Measurements from ENCODE around the gene CTLA4.

The CTLA4 gene

GRCh38 chr2:203893401-203893800 is 25.8 kb downstream of the CTLA4 start:
- Histone ChIP-seq H3K9me3 (ENCODE audit: control insufficient read depth in 1 of 2, low read length in 2 of 2) (no peaks in the 10 kb centered on the region), H3K27me3 (ENCODE audit: low read depth, low read length) (no peaks in the 10 kb centered on the region), H3K4me3 (ENCODE audit: low read depth in 1 of 2, low read length in 2 of 2) (no peak overlapping the region), H3K4me1 (ENCODE audit: control insufficient read depth in 1 of 2, insufficient read depth in 2 of 2, low read length in 2 of 2) (peaks cover under 1 to 4% of the 10 kb centered on the region in 2 donors), H3K36me3 (ENCODE audit: control insufficient read depth in 1 of 2, insufficient read depth in 2 of 2, low read length in 2 of 2) (no peaks in the 10 kb centered on the region), H3K27ac (ENCODE audit: low read length) (no peak overlapping the region)

- H3K27ac ChIP-seq (ENCODE audit: low read length) = no peak overlapping the region
- no peaks in the 10 kb centered on the region for H3K27me3 ChIP-seq (ENCODE audit: low read depth, low read length)
- no peaks in the 10 kb centered on the region for H3K9me3 ChIP-seq (ENCODE audit: control insufficient read depth in 1 of 2, low read length in 2 of 2)
- H3K4me3 ChIP-seq (ENCODE audit: low read depth in 1 of 2, low read length in 2 of 2) = no peak overlapping the region
- peaks cover 0 to 5% of the 10 kb centered on the region in 2 donors for H3K4me1 ChIP-seq (ENCODE audit: control insufficient read depth in 1 of 2, insufficient read depth in 2 of 2, low read length in 2 of 2)
- no peaks in the 10 kb centered on the region for H3K36me3 ChIP-seq (ENCODE audit: control insufficient read depth in 1 of 2, insufficient read depth in 2 of 2, low read length in 2 of 2)
Measured at GRCh38 chr2:203893840-203894239, 26.3 kb downstream of the CTLA4 start.

GRCh38 chr2:203894262-203894661 is 26.7 kb downstream of the CTLA4 start:
- H3K9me3 ChIP-seq (ENCODE audit: control insufficient read depth in 1 of 2, low read length in 2 of 2) = no peaks in the 10 kb centered on the region
- no peaks in the 10 kb centered on the region for H3K27me3 ChIP-seq (ENCODE audit: low read depth, low read length)
- H3K4me1 ChIP-seq (ENCODE audit: control insufficient read depth in 1 of 2, insufficient read depth in 2 of 2, low read length in 2 of 2) = peaks cover 0 to 5% of the 10 kb centered on the region in 2 donors
- no peak overlapping the region for H3K27ac ChIP-seq (ENCODE audit: low read length)
- H3K36me3 ChIP-seq (ENCODE audit: control insufficient read depth in 1 of 2, insufficient read depth in 2 of 2, low read length in 2 of 2) = no peaks in the 10 kb centered on the region
- H3K4me3 ChIP-seq (ENCODE audit: low read depth in 1 of 2, low read length in 2 of 2) = no peak overlapping the region

- Histone ChIP-seq H3K27ac (ENCODE audit: low read length) (peak overlapping the region; percentile 48), H3K4me3 (ENCODE audit: low read depth in 1 of 2, low read length in 2 of 2) (no peak overlapping the region), H3K27me3 (ENCODE audit: low read depth, low read length) (no peaks in the 10 kb centered on the region), H3K36me3 (ENCODE audit: control insufficient read depth in 1 of 2, insufficient read depth in 2 of 2, low read length in 2 of 2) (no peaks in the 10 kb centered on the region), H3K4me1 (ENCODE audit: control insufficient read depth in 1 of 2, insufficient read depth in 2 of 2, low read length in 2 of 2) (peaks cover 0 to 5% of the 10 kb centered on the region in 2 donors), H3K9me3 (ENCODE audit: control insufficient read depth in 1 of 2, low read length in 2 of 2) (peaks cover 9 to 10% of the 10 kb centered on the region in 2 donors)
Measured at GRCh38 chr2:203897544-203897943, 30.0 kb downstream of the CTLA4 start.

GRCh38 chr2:203898657-203899056 is 31.1 kb downstream of the CTLA4 start:
- Histone ChIP-seq H3K4me3 (ENCODE audit: low read depth in 1 of 2, low read length in 2 of 2) (no peak overlapping the region), H3K4me1 (ENCODE audit: control insufficient read depth in 1 of 2, insufficient read depth in 2 of 2, low read length in 2 of 2) (peaks cover 0 to 5% of the 10 kb centered on the region in 2 donors), H3K9me3 (ENCODE audit: control insufficient read depth in 1 of 2, low read length in 2 of 2) (peaks cover 10 to 16% of the 10 kb centered on the region in 2 donors), H3K27ac (ENCODE audit: low read length) (no peak overlapping the region), H3K36me3 (ENCODE audit: control insufficient read depth in 1 of 2, insufficient read depth in 2 of 2, low read length in 2 of 2) (no peaks in the 10 kb centered on the region), H3K27me3 (ENCODE audit: low read depth, low read length) (no peaks in the 10 kb centered on the region)

GRCh38 chr2:203900253-203900652 is 32.7 kb downstream of the CTLA4 start:
- peaks cover 10 to 16% of the 10 kb centered on the region in 2 donors for H3K9me3 ChIP-seq (ENCODE audit: control insufficient read depth in 1 of 2, low read length in 2 of 2)
- no peaks in the 10 kb centered on the region for H3K27me3 ChIP-seq (ENCODE audit: low read depth, low read length)
- H3K4me1 ChIP-seq (ENCODE audit: control insufficient read depth in 1 of 2, insufficient read depth in 2 of 2, low read length in 2 of 2) = peaks cover 0 to 5% of the 10 kb centered on the region in 2 donors
- H3K27ac ChIP-seq (ENCODE audit: low read length) = no peak overlapping the region
- H3K4me3 ChIP-seq (ENCODE audit: low read depth in 1 of 2, low read length in 2 of 2) = no peak overlapping the region
- no peaks in the 10 kb centered on the region for H3K36me3 ChIP-seq (ENCODE audit: control insufficient read depth in 1 of 2, insufficient read depth in 2 of 2, low read length in 2 of 2)

- Histone ChIP-seq H3K4me3 (ENCODE audit: low read depth in 1 of 2, low read length in 2 of 2) (no peak overlapping the region), H3K4me1 (ENCODE audit: control insufficient read depth in 1 of 2, insufficient read depth in 2 of 2, low read length in 2 of 2) (peaks cover 0 to 4% of the 10 kb centered on the region in 2 donors), H3K27ac (ENCODE audit: low read length) (no peak overlapping the region), H3K36me3 (ENCODE audit: control insufficient read depth in 1 of 2, insufficient read depth in 2 of 2, low read length in 2 of 2) (no peaks in the 10 kb centered on the region), H3K9me3 (ENCODE audit: control insufficient read depth in 1 of 2, low read length in 2 of 2) (peaks cover 10 to 16% of the 10 kb centered on the region in 2 donors), H3K27me3 (ENCODE audit: low read depth, low read length) (no peaks in the 10 kb centered on the region)
Measured at GRCh38 chr2:203904022-203904421, 36.5 kb downstream of the CTLA4 start.

GRCh38 chr2:203905656-203906055 is 38.1 kb downstream of the CTLA4 start:
- Histone ChIP-seq H3K4me3 (ENCODE audit: low read depth in 1 of 2, low read length in 2 of 2) (no peak overlapping the region), H3K4me1 (ENCODE audit: control insufficient read depth in 1 of 2, insufficient read depth in 2 of 2, low read length in 2 of 2) (peaks cover 0 to 10% of the 10 kb centered on the region in 2 donors), H3K36me3 (ENCODE audit: control insufficient read depth in 1 of 2, insufficient read depth in 2 of 2, low read length in 2 of 2) (no peaks in the 10 kb centered on the region), H3K9me3 (ENCODE audit: control insufficient read depth in 1 of 2, low read length in 2 of 2) (peaks cover 10 to 16% of the 10 kb centered on the region in 2 donors), H3K27me3 (ENCODE audit: low read depth, low read length) (no peaks in the 10 kb centered on the region), H3K27ac (ENCODE audit: low read length) (no peak overlapping the region)

- H3K4me3 ChIP-seq (ENCODE audit: low read depth in 1 of 2, low read length in 2 of 2) = no peak overlapping the region
- peaks cover 0 to under 1% of the 10 kb centered on the region in 2 donors for H3K9me3 ChIP-seq (ENCODE audit: control insufficient read depth in 1 of 2, low read length in 2 of 2)
- no peaks in the 10 kb centered on the region for H3K36me3 ChIP-seq (ENCODE audit: control insufficient read depth in 1 of 2, insufficient read depth in 2 of 2, low read length in 2 of 2)
- H3K27me3 ChIP-seq (ENCODE audit: low read depth, low read length) = no peaks in the 10 kb centered on the region
- H3K4me1 ChIP-seq (ENCODE audit: control insufficient read depth in 1 of 2, insufficient read depth in 2 of 2, low read length in 2 of 2) = peaks cover 0 to 10% of the 10 kb centered on the region in 2 donors
- no peak overlapping the region for H3K27ac ChIP-seq (ENCODE audit: low read length)
Measured at GRCh38 chr2:203908066-203908796, 40.7 kb downstream of the CTLA4 start.

GRCh38 chr2:203908797-203909185 is 41.2 kb downstream of the CTLA4 start:
- H3K4me1 ChIP-seq (ENCODE audit: control insufficient read depth in 1 of 2, insufficient read depth in 2 of 2, low read length in 2 of 2) = peaks cover 0 to 10% of the 10 kb centered on the region in 2 donors
- H3K36me3 ChIP-seq (ENCODE audit: control insufficient read depth in 1 of 2, insufficient read depth in 2 of 2, low read length in 2 of 2) = no peaks in the 10 kb centered on the region
- no peak overlapping the region for H3K4me3 ChIP-seq (ENCODE audit: low read depth in 1 of 2, low read length in 2 of 2)
- no peaks in the 10 kb centered on the region for H3K9me3 ChIP-seq (ENCODE audit: control insufficient read depth in 1 of 2, low read length in 2 of 2)
- no peak overlapping the region for H3K27ac ChIP-seq (ENCODE audit: low read length)
- H3K27me3 ChIP-seq (ENCODE audit: low read depth, low read length) = no peaks in the 10 kb centered on the region

GRCh38 chr2:203909261-203909967 is 41.8 kb downstream of the CTLA4 start:
- Histone ChIP-seq H3K4me3 (ENCODE audit: low read depth in 1 of 2, low read length in 2 of 2) (peak overlapping the region; percentile 40 to 42), H3K27me3 (ENCODE audit: low read depth, low read length) (no peaks in the 10 kb centered on the region), H3K36me3 (ENCODE audit: control insufficient read depth in 1 of 2, insufficient read depth in 2 of 2, low read length in 2 of 2) (no peaks in the 10 kb centered on the region), H3K4me1 (ENCODE audit: control insufficient read depth in 1 of 2, insufficient read depth in 2 of 2, low read length in 2 of 2) (peaks cover 0 to 11% of the 10 kb centered on the region in 2 donors), H3K9me3 (ENCODE audit: control insufficient read depth in 1 of 2, low read length in 2 of 2) (no peaks in the 10 kb centered on the region), H3K27ac (ENCODE audit: low read length) (no peak overlapping the region)
